H9 (cell line): Measurements from ENCODE around the gene NT5DC3. TPM values are rescaled to one million over a fixed set of nuclear protein-coding genes. Genes with fewer than 3 reads are reported as not detected.

Source experiments
- DNase-seq: peaks from one replicate; pipeline ENCODE4 v3.0.0-alpha.2; 2017
- H2AFZ ChIP-seq: one replicate; pipeline ENCODE4 v1.6.1; 2013; ENCODE audit warnings: mild to moderate bottlenecking, low read length, control low read depth, moderate library complexity
- H2AK5ac ChIP-seq: 2 replicates; pipeline ENCODE4 v1.6.1; 2013; ENCODE audit warnings: low read length, control low read depth, mixed read lengths; ENCODE audit not compliant: insufficient read length
- H2BK120ac ChIP-seq: one replicate; pipeline ENCODE4 v1.6.1; 2013; ENCODE audit warnings: low read depth, mild to moderate bottlenecking, low read length, control low read depth, inconsistent platforms; ENCODE audit not compliant: poor library complexity, severe bottlenecking
- H2BK12ac ChIP-seq: 2 replicates; pipeline ENCODE4 v1.6.1; 2013; ENCODE audit warnings: low read length, control low read depth, mixed read lengths, low read depth; ENCODE audit not compliant: insufficient read length
- H2BK15ac ChIP-seq: 2 replicates; pipeline ENCODE4 v1.6.1; 2013; ENCODE audit warnings: low read depth, low read length, control low read depth
- H2BK20ac ChIP-seq: one replicate; pipeline ENCODE4 v1.6.1; 2013; ENCODE audit warnings: low read depth, mild to moderate bottlenecking, low read length, control low read depth, inconsistent platforms; ENCODE audit not compliant: poor library complexity, severe bottlenecking
- H2BK5ac ChIP-seq: 2 replicates; pipeline ENCODE4 v1.6.1; 2013; ENCODE audit warnings: low read length, control low read depth, mixed read lengths; ENCODE audit not compliant: insufficient read length
- H3K14ac ChIP-seq: 2 replicates; pipeline ENCODE4 v1.6.1; 2013; ENCODE audit warnings: low read length, control low read depth; ENCODE audit not compliant: insufficient read depth
- H3K18ac ChIP-seq: 2 replicates; pipeline ENCODE4 v1.6.1; 2013; ENCODE audit warnings: low read depth, mild to moderate bottlenecking, mixed read lengths, low read length, control low read depth; ENCODE audit not compliant: insufficient read length
- H3K23ac ChIP-seq: 2 replicates; pipeline ENCODE4 v1.6.1; 2013; ENCODE audit warnings: low read length, control low read depth, mixed read lengths, low read depth; ENCODE audit not compliant: insufficient read length
- H3K23me2 ChIP-seq: 2 replicates; pipeline ENCODE4 v1.6.1; 2013; ENCODE audit warnings: low read depth, mild to moderate bottlenecking, mixed read lengths, low read length, control low read depth; ENCODE audit not compliant: insufficient read length, poor library complexity, severe bottlenecking
- H3K27ac ChIP-seq: 2 replicates; pipeline ENCODE4 v1.5.1; 2013; ENCODE audit warnings: low read length, control low read depth, mixed read lengths, low read depth; ENCODE audit not compliant: insufficient read length
- H3K27me3 ChIP-seq: 2 replicates; pipeline ENCODE4 v1.6.1; 2013; ENCODE audit warnings: low read length, control low read depth, inconsistent platforms; ENCODE audit not compliant: insufficient read depth
- H3K4ac ChIP-seq: 2 replicates; pipeline ENCODE4 v1.6.1; 2013; ENCODE audit warnings: low read depth, mild to moderate bottlenecking, control low read depth, inconsistent platforms, low read length, moderate library complexity
- H3K4me1 ChIP-seq: 2 replicates; pipeline ENCODE4 v1.6.1; 2013; ENCODE audit warnings: low read length, control low read depth, inconsistent platforms; ENCODE audit not compliant: insufficient read depth
- H3K4me2 ChIP-seq: 2 replicates; pipeline ENCODE4 v1.6.1; 2013; ENCODE audit warnings: low read length, control low read depth, mixed read lengths; ENCODE audit not compliant: insufficient read length, insufficient read depth
- H3K56ac ChIP-seq: 2 replicates; pipeline ENCODE4 v1.6.1; 2013; ENCODE audit warnings: low read depth, mild to moderate bottlenecking, mixed read lengths, low read length, control low read depth; ENCODE audit not compliant: insufficient read length
- H3K79me1 ChIP-seq: 2 replicates; pipeline ENCODE4 v1.6.1; 2013; ENCODE audit warnings: low read depth, mild to moderate bottlenecking, moderate library complexity, low read length, control low read depth, inconsistent platforms; ENCODE audit not compliant: insufficient read depth, poor library complexity, severe bottlenecking
- H3K79me2 ChIP-seq: 2 replicates; pipeline ENCODE4 v1.6.1; 2013; ENCODE audit warnings: low read length, control low read depth, inconsistent platforms; ENCODE audit not compliant: insufficient read depth
- H3K9ac ChIP-seq: 2 replicates; pipeline ENCODE4 v1.6.1; 2013; ENCODE audit warnings: low read length, control low read depth, mixed read lengths; ENCODE audit not compliant: insufficient read length; ENCODE audit errors: extremely low read depth
- H3K9me3 ChIP-seq: one replicate; pipeline ENCODE4 v1.6.1; 2013; ENCODE audit warnings: low read depth, low read length, inconsistent platforms; ENCODE audit not compliant: control insufficient read depth
- H3T11ph ChIP-seq: one replicate; pipeline ENCODE4 v1.6.1; 2013; ENCODE audit warnings: mild to moderate bottlenecking, low read length, control low read depth, inconsistent platforms
- H4K20me1 ChIP-seq: one replicate; pipeline ENCODE4 v1.6.1; 2013; ENCODE audit not compliant: control insufficient read depth, insufficient read length, insufficient read depth
- H4K5ac ChIP-seq: 2 replicates; pipeline ENCODE4 v1.6.1; 2013; ENCODE audit warnings: low read depth, mild to moderate bottlenecking, mixed read lengths, low read length, control low read depth; ENCODE audit not compliant: insufficient read length
- H4K8ac ChIP-seq: replicated peaks from 2 replicates; pipeline ENCODE4 v1.6.1; 2013; ENCODE audit warnings: low read length, control low read depth, mixed read lengths, low read depth; ENCODE audit not compliant: insufficient read length
- H4K91ac ChIP-seq: 2 replicates; pipeline ENCODE4 v1.6.1; 2013; ENCODE audit warnings: low read depth, mild to moderate bottlenecking, moderate library complexity, mixed read lengths, low read length, control low read depth; ENCODE audit not compliant: insufficient read length
- H3K27ac Mint-ChIP-seq, 3 experiments: 2 replicates in 2 of 3; 3 replicates in 1 of 3; pipeline ENCODE4 v1.8.0; 2020 to 2021; ENCODE audit warnings: mixed read lengths in 3 of 3, mild to moderate bottlenecking in 1 of 3, moderate library complexity in 1 of 3
- H3K27me3 Mint-ChIP-seq: 2 replicates; pipeline ENCODE4 v1.8.0; 2021; ENCODE audit warnings: low read depth, mild to moderate bottlenecking, moderate library complexity, mixed read lengths
- H3K36me3 Mint-ChIP-seq, 3 experiments: 2 replicates in 2 of 3; 3 replicates in 1 of 3; pipeline ENCODE4 v1.8.0; 2020 to 2021; ENCODE audit warnings: low read depth in 3 of 3, mixed read lengths in 3 of 3; ENCODE audit not compliant: insufficient read depth in 1 of 3
- H3K4me1 Mint-ChIP-seq, 2 experiments: 2 replicates each; pipeline ENCODE4 v1.8.0; 2020; ENCODE audit warnings: mixed read lengths in 2 of 2
- H3K4me3 Mint-ChIP-seq, 2 experiments: 2 replicates in 1 of 2; 3 replicates in 1 of 2; pipeline ENCODE4 v1.8.0; 2020 to 2021; ENCODE audit warnings: mild to moderate bottlenecking in 2 of 2, mixed read lengths in 2 of 2, moderate library complexity in 1 of 2
- H3K9me3 Mint-ChIP-seq, 2 experiments: 2 replicates in 1 of 2; 3 replicates in 1 of 2; pipeline ENCODE4 v1.8.0; 2020; ENCODE audit warnings: mild to moderate bottlenecking in 2 of 2, mixed read lengths in 2 of 2, moderate library complexity in 1 of 2
- CTCF ChIP-seq: fragments of 200-600 bp; sonication (generic); conservative IDR thresholded peaks from 3 replicates; pipeline ENCODE4 v1.8.0; 2021; ENCODE audit warnings: antibody characterized with exemption, mild to moderate bottlenecking
- WGBS: extraction: QIAGEN DNeasy Blood & Tissue Kit; methylation state at CpG from one replicate; pipeline ENCODE4 v1.1.7; 2013; ENCODE audit warnings: missing lambda C conversion rate, low lambda C conversion rate, mixed read lengths; ENCODE audit not compliant: insufficient read length; ENCODE audit errors: extremely low coverage; 5-methylcytosine and 5-hydroxymethylcytosine counted together
- total RNA-seq: library from RNA; stranded (reverse); gene quantifications from 2 replicates; pipeline ENCODE4 v1.2.1, GENCODE V29; 2021

The NT5DC3 gene
- total RNA-seq, 1 experiment from 2014 or later, result 13.6 TPM

DNA sequence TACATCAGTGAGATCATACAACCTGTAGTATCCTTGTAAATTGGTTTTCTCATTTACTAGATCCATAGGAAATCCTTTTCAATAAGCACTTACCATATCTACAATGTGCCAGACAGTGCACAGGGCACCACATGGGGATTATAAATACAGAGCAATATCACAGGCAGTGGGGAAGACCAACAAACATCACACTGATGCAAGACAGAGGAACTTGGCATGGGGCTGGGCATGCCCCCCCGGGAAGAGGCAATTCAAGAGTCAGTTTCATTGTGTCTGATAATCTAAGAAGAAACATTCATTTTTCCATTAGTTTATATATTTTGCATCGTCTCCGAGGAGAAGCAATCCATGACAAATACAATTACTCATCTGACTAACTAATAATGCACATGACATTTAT is 16.2 kb downstream of the NT5DC3 start:
- peaks cover 5 to 11% of the 10 kb centered on the region in 2 experiments; a peak in 3 of 4 replicates for H3K4me1 Mint-ChIP-seq
- DNase-seq, result no peak
- Histone ChIP-seq H4K5ac (no peak overlapping the region), H3K27me3 (no peaks in the 10 kb centered on the region), H3K4me1 (no peaks in the 10 kb centered on the region), H4K20me1 (no peaks in the 10 kb centered on the region), H3K79me1 (peaks cover 6% of the 10 kb centered on the region), H2BK120ac (no peak overlapping the region), H3K79me2 (peaks cover 5% of the 10 kb centered on the region; the same call in 1 of the 2 replicates), H3K27ac (no peak overlapping the region), H3K14ac (no peak overlapping the region), H3K23me2 (no peaks in the 10 kb centered on the region), H3K4ac (no peak overlapping the region), H3K56ac (no peak overlapping the region), H2BK5ac (no peak overlapping the region), H4K91ac (no peak overlapping the region), H2AK5ac (no peak overlapping the region), H3K18ac (no peak overlapping the region), H4K8ac (no peak overlapping the region), H2BK20ac (no peak overlapping the region), H3K23ac (no peak overlapping the region), H2BK12ac (no peak overlapping the region), H3K9ac (no peak overlapping the region), H3K9me3 (no peaks in the 10 kb centered on the region), H3K4me2 (no peak overlapping the region), H2AFZ (no peak overlapping the region), H2BK15ac (no peak overlapping the region), H3T11ph (no peak overlapping the region)
- no CpG with 5 or more reads among the region's 3 CpGs for WGBS
- H3K9me3 Mint-ChIP-seq, result peaks cover 6 to 8% of the 10 kb centered on the region in 2 experiments; a peak in 3 of 5 replicates
- H3K27me3 Mint-ChIP-seq, result no peaks in the 10 kb centered on the region
- no peak for TF ChIP-seq CTCF
- H3K27ac Mint-ChIP-seq, result no peak overlapping the region
- no peak overlapping the region for H3K4me3 Mint-ChIP-seq
- peaks cover 8 to 15% (median 11%) of the 10 kb centered on the region in 3 experiments for H3K36me3 Mint-ChIP-seq
